Fibroblast of skin of right quadriceps (primary cell): Measurements from ENCODE around the gene PDZRN4.

Experiments
- DNase-seq: peaks from one replicate; pipeline ENCODE4 v3.0.0-alpha.2; 2013

PDZRN4 gene

DNA sequence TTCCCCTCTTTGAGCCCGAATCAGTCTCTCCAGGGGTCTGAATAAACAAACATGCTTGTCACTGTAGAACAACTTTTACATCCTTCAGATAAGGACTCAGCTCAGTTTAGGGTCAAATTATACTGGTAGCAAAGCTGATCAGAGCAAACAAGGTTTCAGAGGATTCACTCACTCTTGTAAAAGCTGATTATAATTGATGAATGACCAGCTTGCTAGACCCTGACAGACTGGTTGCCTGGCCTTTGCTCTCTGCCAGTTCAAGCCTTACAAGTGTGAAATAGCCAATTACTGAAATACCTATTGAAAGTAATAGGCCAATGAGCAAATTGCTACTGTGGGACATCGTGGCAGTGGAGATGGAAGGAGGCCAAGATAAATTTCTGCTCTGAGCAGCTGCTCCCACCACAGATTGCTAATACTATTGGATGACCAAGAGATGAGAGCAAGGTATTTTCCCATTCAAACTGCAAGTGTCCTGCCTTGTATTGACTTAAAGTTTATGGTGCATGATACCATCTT lies 177.6 kb downstream of the PDZRN4 start:
- DNase-seq: no peak

- DNase-seq: peak; percentile 0
Measured at GRCh38 chr12:41367726-41368405, 179.7 kb downstream of the PDZRN4 start.

GRCh38 chr12:41380878-41381277 lies 192.8 kb downstream of the PDZRN4 start:
- no peak for DNase-seq

GRCh38 chr12:41402801-41403200 lies 214.7 kb downstream of the PDZRN4 start:
- no peak for DNase-seq

- no peak for DNase-seq
Measured at GRCh38 chr12:41407232-41407799, 219.2 kb downstream of the PDZRN4 start.

- no peak for DNase-seq
Measured at GRCh38 chr12:41409628-41410027, 221.5 kb downstream of the PDZRN4 start.

DNA sequence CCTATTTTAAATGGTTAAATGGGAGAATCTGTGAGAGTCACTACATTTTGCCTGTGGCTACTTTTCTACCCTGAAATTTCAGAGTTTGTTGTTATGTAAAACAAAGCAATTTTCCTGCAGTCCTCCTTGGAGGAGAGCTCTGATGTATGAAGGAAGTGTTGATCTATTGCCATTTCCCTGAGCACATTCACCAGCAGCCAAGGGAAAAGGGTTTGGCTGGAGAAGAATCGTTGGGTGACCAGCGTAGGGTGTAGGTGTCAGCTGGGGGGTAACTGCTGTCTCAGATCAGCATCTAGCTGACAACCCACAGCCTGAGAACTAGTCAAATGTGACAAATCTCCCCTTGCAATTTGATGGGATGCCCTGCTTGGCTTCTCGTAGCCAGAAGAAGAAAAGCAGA lies 230.5 kb downstream of the PDZRN4 start:
- no peak for DNase-seq

DNA sequence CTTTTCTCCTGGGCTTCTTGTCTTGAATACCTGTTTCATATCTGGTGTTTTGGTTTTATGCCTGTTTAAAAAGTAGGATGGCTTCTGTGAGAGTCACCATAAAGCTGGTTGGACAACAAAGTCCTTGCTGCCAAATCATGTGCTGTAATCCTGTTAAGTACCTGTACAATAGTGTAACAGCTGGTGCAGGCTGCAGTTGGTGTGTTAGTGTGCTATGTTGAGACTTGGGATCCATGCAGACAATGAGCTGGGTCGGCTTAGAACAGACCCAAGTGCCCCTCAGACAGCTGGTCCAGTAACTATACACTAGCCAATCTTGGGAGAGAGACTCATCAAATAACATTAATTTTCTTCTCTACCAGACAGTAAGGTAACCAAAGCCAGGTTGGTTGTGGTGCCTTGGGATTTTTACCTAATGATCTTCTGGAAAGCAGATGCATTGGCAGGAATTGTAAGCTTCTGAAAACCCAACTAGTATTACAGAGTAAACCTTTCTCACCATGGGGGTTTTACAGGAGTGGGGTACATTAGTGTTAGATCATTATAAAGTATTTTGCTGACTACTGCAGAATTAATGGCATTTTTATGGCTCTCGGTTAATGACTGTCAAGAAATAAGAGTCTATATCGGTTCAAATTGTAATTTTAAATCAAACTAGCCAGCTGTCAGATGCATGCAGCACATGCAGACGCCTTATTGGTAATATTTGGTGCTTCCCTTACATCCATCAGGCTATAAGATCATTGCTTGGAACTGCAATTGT lies 231.2 kb downstream of the PDZRN4 start:
- no peak for DNase-seq

DNA sequence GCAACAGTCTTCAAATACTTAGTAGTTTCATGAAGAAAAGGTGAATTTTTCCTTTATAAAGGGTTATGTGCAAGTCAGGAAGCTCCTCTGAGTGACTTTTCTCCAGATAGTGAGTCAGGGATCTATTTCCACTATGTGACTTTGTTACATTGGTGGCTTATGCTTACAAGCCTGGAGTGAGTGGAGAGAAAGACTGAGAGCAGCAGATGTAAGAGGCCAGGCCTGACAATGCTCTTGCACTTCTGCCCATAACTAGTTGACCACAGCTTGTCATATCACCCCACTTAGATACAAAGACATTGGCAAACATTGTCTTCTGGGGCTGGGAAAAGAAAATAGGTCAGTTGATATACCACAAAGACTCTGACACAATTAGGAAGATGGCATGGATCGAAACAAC lies 236.5 kb downstream of the PDZRN4 start:
- DNase-seq: no peak

DNA sequence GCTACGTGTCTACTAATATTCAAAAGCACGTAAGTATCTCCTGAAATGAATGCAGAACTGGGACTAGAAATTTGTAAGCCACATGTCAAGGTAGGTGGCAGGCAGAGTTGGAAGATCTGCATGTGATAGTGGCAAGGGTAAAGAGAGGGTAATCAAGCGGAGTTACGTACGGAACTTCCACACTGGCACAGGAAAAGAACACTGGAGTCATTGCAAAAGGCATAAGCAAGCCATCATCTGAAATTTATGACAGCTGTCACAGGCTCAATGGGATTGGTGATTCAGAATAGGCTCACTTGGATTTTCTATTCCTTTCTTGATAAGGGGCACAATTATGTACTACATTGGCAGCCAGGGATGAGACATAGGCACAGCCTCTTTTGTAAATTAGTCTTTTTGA lies 245.3 kb downstream of the PDZRN4 start:
- DNase-seq: no peak

DNA sequence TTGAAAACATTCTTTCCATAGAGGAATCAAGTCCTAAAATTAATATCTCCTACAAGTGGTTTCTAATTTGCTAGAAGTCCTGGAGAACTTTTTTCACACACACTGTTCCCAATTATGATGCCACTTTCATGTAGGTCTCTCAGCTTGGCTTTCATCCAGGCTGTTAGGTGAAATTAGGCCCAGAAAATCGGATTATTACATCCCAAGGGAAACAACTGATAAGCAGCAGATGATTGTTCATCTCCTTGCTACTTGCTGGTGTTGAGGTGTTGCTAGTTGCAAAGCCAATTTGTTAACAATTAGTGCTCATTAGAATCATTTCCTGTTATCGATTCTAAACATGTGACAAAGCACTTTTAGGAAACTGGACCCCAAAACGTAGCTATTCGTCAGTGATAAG lies 248.0 kb downstream of the PDZRN4 start:
- no peak for DNase-seq

DNA sequence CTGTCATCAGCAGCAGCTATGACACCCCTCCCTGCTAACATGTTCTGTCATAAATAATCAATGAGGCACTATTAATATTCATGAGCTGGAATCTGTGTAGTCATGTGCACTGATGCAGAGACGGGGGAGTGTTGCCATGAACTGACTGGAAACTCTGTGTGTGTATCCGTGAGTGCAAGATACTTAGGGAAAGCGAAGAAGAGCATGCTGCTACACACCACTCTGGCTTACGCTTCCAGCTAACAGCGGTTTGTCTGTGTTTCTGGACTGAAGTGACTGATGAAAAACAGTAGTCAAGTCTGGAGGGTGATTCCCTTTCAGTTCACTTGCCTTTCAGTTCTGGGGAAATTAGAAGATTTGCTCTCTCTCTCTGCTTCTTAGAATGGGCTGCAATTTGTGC lies 249.4 kb downstream of the PDZRN4 start:
- DNase-seq: no peak

DNA sequence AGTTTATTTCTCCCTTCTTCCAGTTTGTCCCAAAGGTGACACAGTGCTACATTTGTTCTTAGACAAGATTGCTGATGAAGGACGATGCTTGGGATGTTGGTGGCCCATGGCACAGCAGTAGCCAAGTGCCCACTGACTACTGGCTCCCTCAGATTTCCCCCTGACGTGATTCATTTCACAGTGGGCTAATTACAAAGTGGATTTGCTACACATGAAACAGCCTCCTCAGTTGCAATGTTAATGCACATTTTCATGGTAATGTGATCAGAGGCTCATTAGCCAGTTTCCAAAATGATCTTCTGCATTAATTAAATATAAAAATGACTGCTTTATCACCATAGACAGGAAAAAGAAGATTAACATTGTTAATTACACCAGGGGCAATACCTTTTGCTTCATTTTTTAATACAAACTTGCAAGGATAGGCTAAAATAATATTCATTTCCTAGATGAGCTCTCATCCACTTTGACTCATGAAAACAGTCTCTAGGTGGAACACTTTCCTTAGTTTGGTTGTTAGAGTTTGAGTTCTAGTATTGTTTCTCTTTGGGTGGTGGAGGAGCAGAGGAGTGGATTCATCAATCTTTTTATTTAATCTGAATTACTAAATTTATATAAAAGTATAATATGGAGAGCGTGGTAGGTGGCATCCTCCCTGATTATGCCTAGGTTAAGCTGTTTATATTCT lies 250.9 kb downstream of the PDZRN4 start:
- no peak for DNase-seq

DNA sequence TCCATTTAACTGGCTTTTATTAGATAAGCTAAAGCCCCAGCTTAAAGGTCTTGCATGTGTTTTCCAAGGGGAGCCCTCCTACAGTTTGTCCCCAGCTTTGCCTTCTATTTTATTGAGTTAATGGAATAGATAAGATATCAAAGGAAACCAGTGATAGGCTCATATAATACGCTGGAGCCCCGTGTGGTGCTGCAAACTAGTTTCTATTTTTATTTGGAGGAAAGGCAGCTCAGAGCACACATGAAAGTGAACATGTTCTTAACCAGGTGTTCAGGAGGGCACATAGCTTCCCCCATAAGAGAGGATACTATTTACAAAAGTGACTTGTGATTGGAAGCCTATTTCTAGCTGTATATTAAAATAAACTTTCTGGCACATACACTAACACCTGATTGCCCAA lies 251.7 kb downstream of the PDZRN4 start:
- DNase-seq: no peak

GRCh38 chr12:41441180-41441579 lies 253.1 kb downstream of the PDZRN4 start:
- DNase-seq: no peak

DNA sequence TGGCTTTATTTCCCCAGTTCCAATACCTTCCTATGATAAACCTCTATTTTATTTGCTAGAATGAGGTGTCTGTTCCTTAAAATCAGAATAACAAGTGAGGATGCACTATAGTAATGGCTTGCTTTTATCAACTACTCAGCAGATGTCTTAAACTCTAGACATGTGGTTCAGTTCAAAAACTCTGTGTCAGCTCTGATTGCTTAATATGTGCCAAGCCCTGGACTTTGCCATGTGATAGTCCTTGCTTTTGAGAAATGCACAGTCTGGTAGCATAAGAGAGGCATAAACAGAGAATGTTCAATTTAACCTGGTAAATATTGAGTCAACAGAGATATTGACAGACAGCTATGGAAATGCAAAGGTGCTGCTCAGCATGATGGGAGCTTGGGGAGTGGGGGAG lies 254.8 kb downstream of the PDZRN4 start:
- no peak for DNase-seq

DNA sequence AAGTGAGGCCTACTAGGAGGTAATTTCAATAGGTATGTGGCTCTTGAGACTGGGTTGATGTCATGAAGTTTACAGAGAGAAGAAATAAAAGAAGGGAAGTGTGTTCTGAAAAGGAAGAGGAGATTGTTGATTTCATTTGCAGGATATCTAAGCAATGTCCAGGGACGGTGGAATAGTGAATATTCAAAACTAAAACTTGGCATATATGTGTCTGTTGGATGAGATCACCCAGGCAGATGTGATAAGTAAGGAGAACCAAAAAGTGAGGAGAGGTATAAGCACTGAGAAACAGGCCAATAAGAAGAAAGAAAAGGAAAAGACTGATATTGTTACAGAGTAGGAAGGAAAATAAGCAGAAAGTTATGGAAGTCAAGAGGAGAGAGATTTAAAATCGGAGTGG lies 255.6 kb downstream of the PDZRN4 start:
- no peak for DNase-seq

GRCh38 chr12:41452838-41453407 lies 264.8 kb downstream of the PDZRN4 start:
- no peak for DNase-seq

GRCh38 chr12:41453409-41453808 lies 265.3 kb downstream of the PDZRN4 start:
- no peak for DNase-seq

GRCh38 chr12:41459111-41459905 lies 271.2 kb downstream of the PDZRN4 start:
- DNase-seq: no peak

DNA sequence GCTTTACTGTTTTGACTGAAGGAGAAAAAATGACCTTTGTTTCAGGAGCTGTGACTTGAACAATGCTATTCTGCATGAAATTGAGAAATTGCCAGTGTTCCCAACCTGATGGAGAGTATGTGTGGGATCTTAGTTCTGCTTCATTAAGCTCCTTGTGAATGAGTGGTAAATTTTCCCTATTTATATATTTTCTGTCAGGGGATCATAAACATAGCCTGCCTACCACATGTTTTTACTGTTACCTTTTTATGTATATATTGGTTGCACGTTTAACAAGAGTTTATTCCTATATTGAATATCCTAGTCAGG lies 271.7 kb downstream of the PDZRN4 start:
- DNase-seq: no peak

GRCh38 chr12:41460906-41461305 lies 272.8 kb downstream of the PDZRN4 start:
- no peak for DNase-seq

DNA sequence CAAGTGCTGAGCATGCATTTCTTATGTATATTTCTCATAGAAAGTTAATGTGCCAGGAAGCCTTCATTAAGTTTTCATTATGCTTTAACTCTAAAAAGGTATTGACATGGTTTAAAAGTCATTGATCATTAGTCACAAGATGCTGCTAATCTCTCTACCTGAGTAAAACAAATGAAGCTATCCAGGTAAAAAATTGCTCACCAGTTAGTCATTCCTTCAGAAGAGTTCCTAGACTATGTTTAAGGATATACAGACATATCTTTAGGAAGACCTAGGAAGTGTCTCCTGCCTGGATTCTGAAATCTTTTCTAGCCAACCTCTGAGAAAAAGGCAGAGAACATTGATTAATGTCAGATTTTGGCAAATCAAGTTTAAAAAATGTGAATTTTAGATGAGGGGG lies 274.2 kb downstream of the PDZRN4 start:
- no peak for DNase-seq
